Ramos (cell line): ENCODE data around the gene NDRG3.
"Not testable (repeated sequence)": the region's sequence is repeated elsewhere in the genome, so short reads cannot be mapped to it uniquely, and the experiment has no call there.

Experiments used
- in situ Hi-C: fragments of 300-500 bp; cut with MboI; formaldehyde crosslinking; loops from one replicate; pipeline ENCODE4 v1.14.3; 2022; ENCODE audit warnings: low sequenced_read_pairs; ENCODE audit not compliant: unreplicated experiment

NDRG3 gene

DNA sequence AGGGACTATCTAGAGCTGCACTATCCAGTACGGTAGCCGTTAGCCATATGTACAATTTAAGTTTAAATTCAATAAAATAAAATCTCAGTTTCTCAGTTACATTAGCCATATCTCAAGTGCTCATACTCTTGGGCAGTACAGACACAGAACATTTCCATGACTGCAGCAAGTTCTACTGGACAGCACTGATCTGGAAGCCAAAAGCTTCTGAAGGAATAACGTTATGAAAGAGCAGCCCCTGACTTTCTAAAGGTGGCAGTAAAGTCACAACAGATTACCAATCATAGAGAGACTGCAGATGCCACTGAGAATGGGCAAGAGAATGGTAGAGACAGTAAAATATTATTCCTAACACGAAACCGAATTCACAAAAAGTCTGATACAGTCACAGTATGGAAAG lies 36.8 kb downstream of the NDRG3 start:
- in situ Hi-C loops, result no loop called here

GRCh38 chr20:36703530-36703929 lies 42.4 kb downstream of the NDRG3 start:
- in situ Hi-C loops, result no loop called here

- in situ Hi-C loops, result no loop called here
Measured at GRCh38 chr20:36700438-36700837, 45.5 kb downstream of the NDRG3 start.

GRCh38 chr20:36695467-36695866 lies 50.4 kb downstream of the NDRG3 start:
- in situ Hi-C loops, result not testable (repeated sequence)

DNA sequence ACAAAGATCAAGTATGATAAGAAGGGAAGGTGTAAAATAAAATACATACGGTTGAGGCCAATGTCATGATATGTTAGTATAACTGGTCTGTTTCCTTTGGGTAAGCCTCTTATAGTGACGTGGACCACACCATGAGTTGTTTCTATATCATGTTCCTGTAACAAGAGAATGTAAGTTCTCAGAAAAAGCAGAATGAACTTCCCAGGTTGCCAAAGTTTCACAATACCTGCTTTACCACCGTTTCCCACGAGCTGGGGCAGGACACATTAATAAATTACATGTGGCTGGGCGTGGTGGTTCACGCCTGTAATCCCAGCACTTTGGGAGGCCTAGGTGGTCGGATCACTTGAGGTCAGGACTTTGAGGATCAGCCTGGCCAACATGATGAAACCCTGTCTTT lies 57.3 kb downstream of the NDRG3 start:
- in situ Hi-C loops, result no loop called here

DNA sequence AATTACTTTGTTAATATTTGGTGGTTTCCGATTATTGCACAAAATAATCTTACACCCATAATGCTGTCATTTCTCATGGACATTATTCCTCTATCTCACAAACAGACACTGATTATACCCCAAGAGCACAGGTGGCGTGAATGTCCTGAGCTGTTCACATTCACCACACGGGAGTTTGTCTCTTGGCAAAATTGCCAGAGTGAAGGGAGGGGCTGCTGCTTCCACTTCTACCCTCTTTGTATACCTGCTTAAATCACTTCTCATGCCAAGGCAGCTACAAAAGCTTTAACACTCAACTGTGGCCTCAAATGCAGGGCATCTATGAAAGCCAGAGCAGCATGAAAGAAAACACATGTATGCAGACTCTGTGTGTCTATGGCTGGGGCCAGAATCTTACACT lies 58.0 kb downstream of the NDRG3 start:
- in situ Hi-C loops, result no loop called here

DNA sequence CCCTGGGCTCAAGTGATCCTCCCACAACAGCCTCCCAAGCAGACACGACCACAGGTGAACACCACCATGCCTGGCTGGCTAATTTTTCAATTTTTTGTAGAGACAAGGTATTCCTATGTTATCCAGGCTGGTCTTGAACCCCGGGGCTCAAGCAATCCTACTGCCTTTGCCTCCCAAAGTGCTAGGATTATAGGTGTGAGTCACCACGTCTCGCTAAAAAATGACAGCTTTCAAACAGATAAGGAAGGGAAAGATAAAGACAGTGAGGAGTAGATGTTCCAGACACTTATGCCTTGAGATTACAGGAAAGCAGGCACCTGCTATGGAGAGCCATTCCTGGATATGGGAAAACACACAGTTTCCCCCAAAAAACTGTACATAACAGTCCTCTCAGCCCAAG lies 58.9 kb downstream of the NDRG3 start:
- in situ Hi-C loops, result no loop called here

DNA sequence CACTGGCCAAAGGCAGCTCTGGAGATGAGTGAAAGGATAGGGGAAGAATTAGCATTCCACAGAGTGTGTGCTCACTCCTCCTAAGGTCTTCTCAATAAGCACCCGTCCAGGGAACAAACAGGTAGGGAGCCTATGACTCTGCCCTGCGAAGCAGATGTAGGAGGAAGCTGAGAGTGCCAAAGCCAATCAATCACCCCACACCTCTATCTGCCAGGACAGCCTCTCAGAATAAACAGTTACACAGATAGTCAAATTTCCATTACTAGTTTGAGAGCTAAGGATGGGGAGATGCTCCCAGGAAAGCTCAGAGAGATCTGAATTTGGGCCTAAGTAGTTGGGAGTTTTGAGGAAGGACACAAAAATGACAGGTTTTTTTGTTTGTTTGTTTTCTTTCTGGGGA lies 59.4 kb downstream of the NDRG3 start:
- in situ Hi-C loops, result no loop called here

GRCh38 chr20:36684747-36685146 lies 61.1 kb downstream of the NDRG3 start:
- in situ Hi-C loops, result no loop called here

GRCh38 chr20:36682311-36682710 lies 63.6 kb downstream of the NDRG3 start:
- in situ Hi-C loops, result no loop called here

DNA sequence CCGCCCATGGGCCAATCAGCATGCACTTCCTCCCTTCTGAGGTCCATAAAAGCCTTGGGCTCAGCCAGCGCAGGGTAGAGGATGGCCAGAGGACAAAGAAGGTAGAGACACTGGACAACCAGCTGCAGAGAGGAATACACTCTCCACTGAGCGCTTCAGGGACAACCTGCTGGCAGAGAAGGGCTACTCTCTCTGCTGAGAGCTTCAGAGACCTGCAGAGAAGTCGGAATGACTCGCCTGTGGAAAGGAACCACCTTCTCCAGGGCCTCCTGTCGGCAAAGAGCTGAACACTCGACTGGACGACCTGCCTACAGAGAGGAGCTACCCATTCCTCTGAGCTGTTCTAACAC lies 68.5 kb downstream of the NDRG3 start:
- in situ Hi-C loops, result no loop called here

GRCh38 chr20:36676701-36677421 lies 69.0 kb downstream of the NDRG3 start:
- in situ Hi-C loops, result no loop called here

GRCh38 chr20:36675545-36675944 lies 70.3 kb downstream of the NDRG3 start:
- in situ Hi-C loops, result not testable (repeated sequence)

DNA sequence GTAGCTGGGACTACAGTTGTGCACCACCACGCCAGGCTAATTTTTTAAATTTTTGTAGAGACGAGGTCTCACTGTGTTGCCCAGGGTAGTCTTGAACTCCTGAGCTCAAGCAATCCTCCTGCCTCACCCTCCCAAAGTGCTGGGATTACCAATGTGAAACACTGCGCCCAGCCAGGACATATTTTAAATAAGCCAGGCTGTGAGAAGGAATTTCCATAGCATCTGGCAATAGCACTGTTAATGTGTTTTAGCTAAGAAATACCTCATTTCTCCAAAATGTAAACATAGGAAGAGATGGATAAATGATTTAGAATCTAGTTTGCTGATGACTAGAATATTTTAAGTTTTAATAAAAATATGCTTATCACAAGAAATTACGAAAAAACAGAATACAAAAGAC lies 72.9 kb downstream of the NDRG3 start:
- in situ Hi-C loops, result no loop called here

DNA sequence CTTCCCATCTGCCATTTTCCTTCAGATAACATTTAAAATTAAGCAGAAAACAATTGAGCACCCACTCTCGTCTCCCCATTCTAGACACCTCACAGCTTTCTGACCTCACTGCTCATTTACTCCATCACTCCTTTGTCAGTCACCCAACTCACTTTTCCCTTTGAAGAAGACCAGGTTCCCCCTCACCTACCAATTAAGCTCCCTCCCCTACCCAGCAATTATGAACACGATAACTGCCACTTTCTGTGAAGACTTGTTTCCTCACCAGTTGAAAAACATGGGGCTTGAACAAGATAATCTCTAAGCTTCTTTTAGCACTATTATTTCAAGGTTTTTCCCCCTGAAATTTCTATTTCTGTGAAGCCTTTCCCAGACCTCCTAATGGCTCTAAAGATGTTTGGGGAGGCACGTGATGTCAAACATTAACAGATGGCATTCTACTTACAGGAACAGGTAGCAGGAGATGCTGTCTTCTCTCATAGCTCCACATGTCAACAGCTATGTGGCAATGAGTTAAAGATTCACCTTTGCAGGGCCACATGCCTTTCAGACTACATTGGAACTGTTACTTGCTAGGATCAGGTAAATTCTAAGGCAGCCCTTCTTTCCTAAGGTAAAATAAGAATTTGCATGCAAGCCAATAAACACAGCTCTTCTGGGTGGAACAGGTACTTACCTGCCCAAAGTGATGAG lies 75.1 kb downstream of the NDRG3 start:
- in situ Hi-C loops, result no loop called here

- in situ Hi-C loops, result no loop called here
Measured at GRCh38 chr20:36666181-36666740, 79.6 kb downstream of the NDRG3 start.

DNA sequence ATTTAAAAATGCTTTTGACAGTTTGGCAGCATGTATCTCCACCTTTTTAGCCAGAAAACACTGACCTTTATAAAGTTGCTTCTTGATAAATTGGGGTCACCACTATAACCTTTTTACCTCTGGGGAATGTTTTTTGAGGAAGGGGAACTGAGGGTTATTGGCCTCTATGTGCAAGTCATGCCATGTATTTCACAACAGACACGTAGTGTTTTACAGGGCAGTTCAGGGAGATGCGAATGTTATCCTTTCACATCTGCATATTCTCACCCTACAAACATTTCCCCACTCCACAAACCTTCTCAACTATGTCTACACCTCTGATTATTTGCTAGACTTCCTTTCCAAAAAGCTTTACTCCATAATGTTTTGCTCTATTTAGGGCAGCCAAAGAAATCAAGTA lies 82.9 kb downstream of the NDRG3 start:
- in situ Hi-C loops, result no loop called here

DNA sequence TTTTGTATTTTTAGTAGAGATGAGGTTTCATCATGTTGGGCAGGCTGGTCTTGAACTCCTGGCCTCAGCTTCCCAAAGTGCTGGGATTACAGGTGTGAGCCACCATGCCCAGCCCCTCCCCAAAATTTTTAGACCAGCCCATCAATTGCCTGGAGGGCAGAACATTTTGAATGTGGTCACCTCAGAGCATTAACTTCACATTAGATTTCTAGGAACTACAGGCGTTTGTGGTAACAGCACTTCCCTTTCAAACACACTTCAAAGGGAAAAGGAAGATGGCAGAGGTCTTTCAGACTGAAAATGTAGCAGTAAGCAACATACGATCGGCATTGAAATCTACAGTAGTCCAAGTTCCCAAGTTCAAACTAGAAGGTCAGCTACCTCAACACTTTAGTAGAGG lies 87.6 kb downstream of the NDRG3 start:
- in situ Hi-C loops, result no loop called here

- in situ Hi-C loops, result no loop called here
Measured at GRCh38 chr20:36656733-36657132, 89.2 kb downstream of the NDRG3 start.

DNA sequence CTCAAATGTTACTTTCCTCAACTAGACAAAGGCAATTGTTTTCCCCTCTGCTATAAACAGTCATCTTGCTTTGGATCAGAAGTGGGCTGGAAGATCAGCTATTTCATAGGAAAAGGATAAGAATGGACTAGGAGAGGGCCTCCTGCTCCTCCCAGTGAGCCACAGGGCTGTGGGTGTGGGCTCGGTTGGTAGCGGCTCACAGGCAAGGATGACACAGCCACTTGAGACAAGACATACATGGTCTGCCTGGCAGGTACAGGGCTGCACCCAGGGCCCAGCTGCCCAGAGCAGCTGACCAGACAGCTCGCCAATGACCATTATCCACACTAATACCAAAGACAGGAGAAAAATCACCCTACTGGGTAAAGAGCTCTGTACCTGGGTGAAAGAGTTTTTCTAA lies 90.9 kb downstream of the NDRG3 start:
- in situ Hi-C loops, result no loop called here

- in situ Hi-C loops, result no loop called here
Measured at GRCh38 chr20:36654506-36654905, 91.4 kb downstream of the NDRG3 start.

DNA sequence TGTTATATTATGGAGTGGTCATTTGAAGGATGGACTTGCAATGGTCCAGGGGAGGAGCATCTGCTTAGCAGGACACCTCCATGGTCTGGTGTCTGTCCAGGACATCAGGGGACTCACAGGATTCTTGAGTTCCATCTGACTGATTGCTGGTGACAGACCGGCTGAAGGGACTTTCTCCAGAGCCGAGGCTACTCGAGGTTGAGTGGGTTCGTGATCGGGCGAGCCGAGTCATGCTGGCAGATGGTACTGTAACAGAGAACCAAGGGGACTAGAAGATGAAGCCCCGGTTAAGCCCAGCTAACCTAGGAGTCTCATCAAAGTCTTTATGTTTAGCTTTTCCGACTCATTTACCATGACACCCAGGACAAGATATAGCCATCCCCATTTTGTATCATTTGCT lies 92.4 kb downstream of the NDRG3 start:
- in situ Hi-C loops, result no loop called here
